DOHH2 (cell line): Measurements from ENCODE around the gene PGA5.

Experiments
- EZH2phosphoT487 ChIP-seq: fragments of 200-600 bp; sonication (generic); IDR thresholded peaks from 2 replicates; pipeline ENCODE4 v1.6.1; 2017; ENCODE audit warnings: borderline replicate concordance, mild to moderate bottlenecking, antibody characterized with exemption, low read length, moderate library complexity, mixed read lengths
- TF ChIP-seq, protein P1 (sequence below): fragments of 200-600 bp; sonication (generic); IDR thresholded peaks from one replicate; pipeline ENCODE4 v1.5.1; 2014; ENCODE audit warnings: antibody characterized with exemption, mild to moderate bottlenecking, low read depth, low read length; ENCODE audit not compliant: poor library complexity, severe bottlenecking

- TF ChIP-seq, protein P1, sequence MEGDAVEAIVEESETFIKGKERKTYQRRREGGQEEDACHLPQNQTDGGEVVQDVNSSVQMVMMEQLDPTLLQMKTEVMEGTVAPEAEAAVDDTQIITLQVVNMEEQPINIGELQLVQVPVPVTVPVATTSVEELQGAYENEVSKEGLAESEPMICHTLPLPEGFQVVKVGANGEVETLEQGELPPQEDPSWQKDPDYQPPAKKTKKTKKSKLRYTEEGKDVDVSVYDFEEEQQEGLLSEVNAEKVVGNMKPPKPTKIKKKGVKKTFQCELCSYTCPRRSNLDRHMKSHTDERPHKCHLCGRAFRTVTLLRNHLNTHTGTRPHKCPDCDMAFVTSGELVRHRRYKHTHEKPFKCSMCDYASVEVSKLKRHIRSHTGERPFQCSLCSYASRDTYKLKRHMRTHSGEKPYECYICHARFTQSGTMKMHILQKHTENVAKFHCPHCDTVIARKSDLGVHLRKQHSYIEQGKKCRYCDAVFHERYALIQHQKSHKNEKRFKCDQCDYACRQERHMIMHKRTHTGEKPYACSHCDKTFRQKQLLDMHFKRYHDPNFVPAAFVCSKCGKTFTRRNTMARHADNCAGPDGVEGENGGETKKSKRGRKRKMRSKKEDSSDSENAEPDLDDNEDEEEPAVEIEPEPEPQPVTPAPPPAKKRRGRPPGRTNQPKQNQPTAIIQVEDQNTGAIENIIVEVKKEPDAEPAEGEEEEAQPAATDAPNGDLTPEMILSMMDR = no peak
- no peak for TF ChIP-seq EZH2phosphoT487
These were observed 46.5 kb downstream of the PGA5 start for GRCh38 chr11:61287338-61287977.
